ENCODE data around the gene SP3.

The SP3 gene
- 323 to 330 reads per million in 2 donors for total RNA-seq

- DNase-seq = peak; percentile 87
These were observed at the start of gene SP3 for GRCh38 chr2:173965372-173966025. TSS of gene SP3 (minus strand) at chr2:173965373. CDS start at chr2:173965171, 202 bp downstream.

GRCh38 chr2:174014699-174015070 is 49.5 kb upstream of the SP3 start:
- no peak for DNase-seq

GRCh38 chr2:174014011-174014698 is 49.0 kb upstream of the SP3 start:
- DNase-seq = no peak

GRCh38 chr2:174013315-174013751 is 48.2 kb upstream of the SP3 start:
- DNase-seq = no peak

- DNase-seq = peak; percentile 27
These were observed 47.5 kb upstream of the SP3 start for GRCh38 chr2:174012347-174013314.

GRCh38 chr2:174011796-174012195 is 46.6 kb upstream of the SP3 start:
- no peak for DNase-seq

- DNase-seq = no peak
These were observed 46.0 kb upstream of the SP3 start for GRCh38 chr2:174011173-174011572.

GRCh38 chr2:174009488-174010223 is 44.5 kb upstream of the SP3 start:
- no peak for DNase-seq

- no peak for DNase-seq
These were observed 43.5 kb upstream of the SP3 start for GRCh38 chr2:174008720-174009119.

- no peak for DNase-seq
These were observed 41.8 kb upstream of the SP3 start for GRCh38 chr2:174007010-174007409.

- DNase-seq = no peak
These were observed 40.7 kb upstream of the SP3 start for GRCh38 chr2:174005801-174006419.

GRCh38 chr2:174004905-174005605 is 39.9 kb upstream of the SP3 start:
- DNase-seq = no peak

- DNase-seq = no peak
These were observed 38.8 kb upstream of the SP3 start for GRCh38 chr2:174003720-174004695.

GRCh38 chr2:174002679-174003078 is 37.5 kb upstream of the SP3 start:
- no peak for DNase-seq

- no peak for DNase-seq
These were observed 35.9 kb upstream of the SP3 start for GRCh38 chr2:174001107-174001506.

- no peak for DNase-seq
These were observed 34.6 kb upstream of the SP3 start for GRCh38 chr2:173999724-174000123.

- no peak for DNase-seq
These were observed 34.1 kb upstream of the SP3 start for GRCh38 chr2:173999272-173999671.

- DNase-seq = no peak
These were observed 33.2 kb upstream of the SP3 start for GRCh38 chr2:173998386-173998785.

- DNase-seq = no peak
These were observed 32.6 kb upstream of the SP3 start for GRCh38 chr2:173997753-173998152.

GRCh38 chr2:173997269-173997668 is 32.1 kb upstream of the SP3 start:
- DNase-seq = no peak
